GM04503 (cell line): ENCODE measurements around the gene PROB1.
"Not testable (repeated sequence)": the region's sequence is repeated elsewhere in the genome, so short reads cannot be mapped to it uniquely, and the experiment has no call there.

ENCODE experiments used
- DNase-seq: peaks from one replicate; pipeline ENCODE4 v3.0.0-alpha.2; 2012; ENCODE audit warnings: low read depth

The PROB1 gene

GRCh38 chr5:139394654-139395566 lies at the start of gene PROB1:
Gene PROB1 (minus strand): TSS chr5:139395104. CDS start chr5:139395081, 23 bp downstream.
- no peak for DNase-seq

- DNase-seq: peak; percentile 74
These were observed 49.0 kb upstream of the PROB1 start for GRCh38 chr5:139443831-139444453.

GRCh38 chr5:139440416-139440815 lies 45.5 kb upstream of the PROB1 start:
- DNase-seq: not testable (repeated sequence)

GRCh38 chr5:139439013-139439903 lies 44.4 kb upstream of the PROB1 start, which contains the start of gene DNAJC18:
Gene DNAJC18 (minus strand): TSS chr5:139439525. CDS start chr5:139439445, 80 bp downstream.
- peak; percentile 54 for DNase-seq

GRCh38 chr5:139438707-139439012 lies 43.8 kb upstream of the PROB1 start:
- DNase-seq: no peak

- no peak for DNase-seq
These were observed 40.8 kb upstream of the PROB1 start for GRCh38 chr5:139435676-139436075.

GRCh38 chr5:139431706-139432105 lies 36.8 kb upstream of the PROB1 start:
- no peak for DNase-seq

- DNase-seq: no peak
These were observed 35.1 kb upstream of the PROB1 start for GRCh38 chr5:139430015-139430414.

GRCh38 chr5:139426203-139426885 lies 31.4 kb upstream of the PROB1 start:
- peak; percentile 57 for DNase-seq

- no peak for DNase-seq
These were observed 30.6 kb upstream of the PROB1 start for GRCh38 chr5:139425497-139425896.

GRCh38 chr5:139422307-139422893 lies 27.5 kb upstream of the PROB1 start:
- peak; percentile 27 for DNase-seq

GRCh38 chr5:139419226-139420192 lies 24.6 kb upstream of the PROB1 start:
- no peak for DNase-seq

GRCh38 chr5:139418793-139419192 lies 23.9 kb upstream of the PROB1 start:
- DNase-seq: no peak

GRCh38 chr5:139417214-139417613 lies 22.3 kb upstream of the PROB1 start:
- no peak for DNase-seq

GRCh38 chr5:139416651-139417050 lies 21.7 kb upstream of the PROB1 start:
- no peak for DNase-seq

- no peak for DNase-seq
These were observed 21.0 kb upstream of the PROB1 start for GRCh38 chr5:139415869-139416268.

GRCh38 chr5:139415221-139415861 lies 20.4 kb upstream of the PROB1 start:
- no peak for DNase-seq

GRCh38 chr5:139414581-139415130 lies 19.8 kb upstream of the PROB1 start:
- no peak for DNase-seq

- DNase-seq: no peak
These were observed 19.1 kb upstream of the PROB1 start for GRCh38 chr5:139413963-139414362.
